ENCODE results near the gene WASF2. TPM values are rescaled to one million over a fixed set of nuclear protein-coding genes. Genes with fewer than 3 reads are reported as not detected.
"Not testable (repeated sequence)": the region's sequence is repeated elsewhere in the genome, so short reads cannot be mapped to it uniquely, and the experiment has no call there.

The WASF2 gene
- total RNA-seq, 1 donor from 2014 or later, result 156 TPM

DNA sequence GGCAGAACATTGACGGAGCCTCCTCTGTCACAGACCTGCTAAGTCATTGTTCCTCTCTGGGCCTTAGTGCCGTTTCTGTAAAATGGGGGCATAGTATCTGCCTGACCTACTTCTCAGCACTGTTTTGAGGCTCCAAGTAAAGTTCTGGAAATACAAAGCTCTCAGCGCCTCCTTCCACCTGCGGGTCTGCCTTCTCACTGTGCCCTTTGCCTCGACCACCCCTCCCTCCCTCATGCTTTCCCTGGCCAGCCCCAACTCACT is 15.4 kb upstream of the WASF2 start:
- H3K27ac ChIP-seq, result peak overlapping the region; percentile 90
- intact Hi-C loops (cut with DNase I), result no loop called here
- no peak for ATAC-seq
- no peaks in the 10 kb centered on the region for H3K36me3 ChIP-seq
- no peaks in the 10 kb centered on the region for H3K9me3 ChIP-seq
- H3K4me1 ChIP-seq, result peaks cover 23% of the 10 kb centered on the region
- no peaks in the 10 kb centered on the region for H3K27me3 ChIP-seq
- no peak for DNase-seq
- H3K4me3 ChIP-seq, result no peak overlapping the region
- TF ChIP-seq, protein P1, sequence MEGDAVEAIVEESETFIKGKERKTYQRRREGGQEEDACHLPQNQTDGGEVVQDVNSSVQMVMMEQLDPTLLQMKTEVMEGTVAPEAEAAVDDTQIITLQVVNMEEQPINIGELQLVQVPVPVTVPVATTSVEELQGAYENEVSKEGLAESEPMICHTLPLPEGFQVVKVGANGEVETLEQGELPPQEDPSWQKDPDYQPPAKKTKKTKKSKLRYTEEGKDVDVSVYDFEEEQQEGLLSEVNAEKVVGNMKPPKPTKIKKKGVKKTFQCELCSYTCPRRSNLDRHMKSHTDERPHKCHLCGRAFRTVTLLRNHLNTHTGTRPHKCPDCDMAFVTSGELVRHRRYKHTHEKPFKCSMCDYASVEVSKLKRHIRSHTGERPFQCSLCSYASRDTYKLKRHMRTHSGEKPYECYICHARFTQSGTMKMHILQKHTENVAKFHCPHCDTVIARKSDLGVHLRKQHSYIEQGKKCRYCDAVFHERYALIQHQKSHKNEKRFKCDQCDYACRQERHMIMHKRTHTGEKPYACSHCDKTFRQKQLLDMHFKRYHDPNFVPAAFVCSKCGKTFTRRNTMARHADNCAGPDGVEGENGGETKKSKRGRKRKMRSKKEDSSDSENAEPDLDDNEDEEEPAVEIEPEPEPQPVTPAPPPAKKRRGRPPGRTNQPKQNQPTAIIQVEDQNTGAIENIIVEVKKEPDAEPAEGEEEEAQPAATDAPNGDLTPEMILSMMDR (IDR thresholded peaks at IDR 0.05), result no peak

DNA sequence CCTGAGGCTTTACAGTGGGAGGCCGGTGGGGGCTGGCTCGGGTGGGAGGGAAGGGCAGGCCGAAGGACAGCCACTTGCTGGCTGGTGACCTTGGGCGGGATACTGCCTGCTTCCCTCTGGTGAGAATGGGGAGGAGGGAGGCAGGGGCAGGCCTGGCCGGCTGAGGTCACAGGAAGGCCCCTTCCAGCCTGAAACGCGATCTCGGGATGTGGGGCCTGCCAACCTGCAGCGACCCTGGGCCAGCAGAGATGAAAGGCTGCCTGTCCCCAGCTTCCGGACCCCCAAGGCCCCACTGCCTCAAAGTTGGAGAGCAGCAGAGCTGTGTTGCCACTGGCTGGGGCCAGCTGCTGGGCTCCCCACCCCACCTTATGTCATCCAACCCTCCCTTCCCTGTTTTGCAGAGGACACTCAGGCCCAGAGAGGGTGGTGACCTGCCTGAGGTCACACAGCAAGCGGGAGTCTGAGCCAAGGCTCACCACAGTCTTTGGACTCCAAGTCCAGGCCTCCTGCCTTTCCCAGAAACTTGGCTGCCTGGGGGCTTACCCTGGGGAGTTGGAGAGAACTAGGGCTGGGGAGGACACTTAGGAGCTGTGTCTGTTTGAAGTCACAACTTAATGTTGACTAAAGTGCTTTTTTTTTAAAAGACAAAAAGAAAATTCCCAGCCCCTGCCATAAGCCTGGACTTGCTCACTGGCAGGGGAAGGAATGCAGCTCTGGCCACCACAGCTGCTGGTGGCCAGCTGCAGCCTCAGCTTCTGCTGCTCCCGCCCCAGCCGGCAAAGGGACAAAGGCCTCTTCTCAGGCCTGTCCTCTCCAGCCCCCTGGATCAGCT is 14.8 kb upstream of the WASF2 start:
- ATAC-seq (peak; percentile 83), DNase-seq (no peak)
- TF ChIP-seq, protein P1 (IDR thresholded peaks at IDR 0.05), result no peak
- Histone ChIP-seq H3K4me1 (peaks cover 23% of the 10 kb centered on the region), H3K9me3 (no peaks in the 10 kb centered on the region), H3K4me3 (peak overlapping the region; percentile 23), H3K36me3 (no peaks in the 10 kb centered on the region), H3K27me3 (no peaks in the 10 kb centered on the region), H3K27ac (peak overlapping the region; percentile 90)
- intact Hi-C loops (cut with DNase I), result no loop called here

- Histone ChIP-seq H3K4me3 (peak overlapping the region; percentile 23), H3K27me3 (no peaks in the 10 kb centered on the region), H3K27ac (peak overlapping the region; percentile 90), H3K36me3 (no peaks in the 10 kb centered on the region), H3K4me1 (peaks cover 23% of the 10 kb centered on the region), H3K9me3 (no peaks in the 10 kb centered on the region)
- DNase-seq, result no peak
- intact Hi-C loops (cut with DNase I), result no loop called here
- TF ChIP-seq, protein P1 (IDR thresholded peaks at IDR 0.05), result no peak
- no peak for ATAC-seq
Observed at GRCh38 chr1:27503844-27504587, 14.0 kb upstream of the WASF2 start.

DNA sequence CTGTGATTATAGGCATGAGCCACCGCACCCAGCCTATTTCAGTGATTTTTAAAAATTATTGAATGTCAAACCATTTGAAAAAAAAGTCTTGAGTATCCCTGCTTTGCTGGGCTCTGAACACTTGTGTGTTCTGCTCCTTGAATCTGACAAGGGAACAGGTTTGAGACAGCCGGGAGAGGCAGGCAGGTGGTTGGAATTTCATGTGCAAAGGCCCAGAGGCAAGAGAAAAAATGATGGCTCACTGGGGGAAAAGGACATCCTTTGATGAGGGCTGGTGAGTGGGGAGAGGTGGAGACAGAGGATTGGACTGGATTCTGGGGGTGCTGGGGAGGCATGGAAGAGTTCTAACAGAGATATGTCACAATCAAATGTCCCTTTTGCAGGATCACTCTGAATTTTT is 13.1 kb upstream of the WASF2 start:
- Histone ChIP-seq H3K4me1 (peaks cover 23% of the 10 kb centered on the region), H3K27me3 (no peaks in the 10 kb centered on the region), H3K9me3 (no peaks in the 10 kb centered on the region), H3K4me3 (no peak overlapping the region), H3K27ac (peak overlapping the region; percentile 90), H3K36me3 (no peaks in the 10 kb centered on the region)
- DNase-seq (no peak), ATAC-seq (no peak)
- TF ChIP-seq, protein P1 (IDR thresholded peaks at IDR 0.05), result no peak
- intact Hi-C loops (cut with DNase I), result no loop called here

- H3K27ac ChIP-seq; ATAC-seq; intact Hi-C loops (cut with DNase I); DNase-seq; H3K9me3 ChIP-seq; H3K36me3 ChIP-seq; H3K4me3 ChIP-seq; H3K27me3 ChIP-seq: not testable (repeated sequence)
- peaks cover 23% of the 10 kb centered on the region for H3K4me1 ChIP-seq
Observed at GRCh38 chr1:27501159-27501558, 11.2 kb upstream of the WASF2 start.

- no peak overlapping the region for H3K27ac ChIP-seq
- ATAC-seq (no peak), DNase-seq (no peak)
- no peak overlapping the region for H3K4me3 ChIP-seq
- H3K4me1 ChIP-seq, result peaks cover 8% of the 10 kb centered on the region
- intact Hi-C loops (cut with DNase I), result no loop called here
- no peaks in the 10 kb centered on the region for H3K27me3 ChIP-seq
- no peaks in the 10 kb centered on the region for H3K9me3 ChIP-seq
- H3K36me3 ChIP-seq, result no peaks in the 10 kb centered on the region
- TF ChIP-seq, protein P1 (IDR thresholded peaks at IDR 0.05), result no peak
Observed at GRCh38 chr1:27499142-27499541, 9.2 kb upstream of the WASF2 start.
